Measurements from ENCODE around the gene CXXC1.

CXXC1 gene

DNA sequence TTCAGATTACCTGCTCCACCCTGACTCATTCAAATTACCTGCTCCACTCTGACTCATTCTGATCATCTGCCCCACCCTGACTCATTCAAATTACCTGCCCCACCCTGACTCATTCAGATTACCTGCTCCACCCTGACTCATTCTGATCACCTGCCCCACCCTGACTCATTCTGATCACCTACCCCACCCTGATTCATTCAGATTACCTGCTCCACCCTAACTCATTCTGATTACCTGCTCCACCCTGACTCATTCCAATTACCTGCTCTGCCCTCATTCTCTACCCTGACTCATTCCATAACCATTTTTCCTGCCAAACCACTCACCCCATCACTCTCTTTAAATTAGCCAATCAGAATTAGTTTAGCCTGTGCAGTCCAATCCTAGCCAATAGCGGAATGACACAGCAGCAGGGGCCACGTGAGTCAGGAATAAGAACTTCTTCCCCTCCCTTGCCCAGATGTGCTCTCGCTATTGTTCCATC, 47.4 kb downstream of the CXXC1 start:
- no peak for TF ChIP-seq ZBTB7A (IDR thresholded peaks at IDR 0.05; ENCODE audit: low read depth)
- TF ChIP-seq RAD21 (IDR thresholded peaks at IDR 0.05; ENCODE audit: low read depth): no peak
- no peak for TF ChIP-seq YY1 (IDR thresholded peaks at IDR 0.05; ENCODE audit: low read depth)
- TF ChIP-seq EP300 (IDR thresholded peaks at IDR 0.05; ENCODE audit: borderline replicate concordance): no peak
- TF ChIP-seq TEAD4 (IDR thresholded peaks at IDR 0.05): no peak
- no peak for TF ChIP-seq REST (IDR thresholded peaks at IDR 0.05; ENCODE audit: low read depth)
- TF ChIP-seq EGR1 (IDR thresholded peaks at IDR 0.05): no peak
- TF ChIP-seq NFIC (IDR thresholded peaks at IDR 0.05): no peak
- no peak for TF ChIP-seq FOXM1 (IDR thresholded peaks at IDR 0.05; ENCODE audit: borderline replicate concordance, low read depth)
- TF ChIP-seq, protein P1, sequence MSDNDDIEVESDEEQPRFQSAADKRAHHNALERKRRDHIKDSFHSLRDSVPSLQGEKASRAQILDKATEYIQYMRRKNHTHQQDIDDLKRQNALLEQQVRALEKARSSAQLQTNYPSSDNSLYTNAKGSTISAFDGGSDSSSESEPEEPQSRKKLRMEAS (IDR thresholded peaks at IDR 0.05): no peak
- no peak for TF ChIP-seq USF1 (IDR thresholded peaks at IDR 0.05)
- no peak for TF ChIP-seq TCF12 (IDR thresholded peaks at IDR 0.05; ENCODE audit: low read depth)
- no peak for TF ChIP-seq CREB1 (IDR thresholded peaks at IDR 0.05; ENCODE audit: low read depth)
- TF ChIP-seq TAF1 (IDR thresholded peaks at IDR 0.05; ENCODE audit: low read depth): no peak
- TF ChIP-seq CEBPB (IDR thresholded peaks at IDR 0.05): no peak

DNA sequence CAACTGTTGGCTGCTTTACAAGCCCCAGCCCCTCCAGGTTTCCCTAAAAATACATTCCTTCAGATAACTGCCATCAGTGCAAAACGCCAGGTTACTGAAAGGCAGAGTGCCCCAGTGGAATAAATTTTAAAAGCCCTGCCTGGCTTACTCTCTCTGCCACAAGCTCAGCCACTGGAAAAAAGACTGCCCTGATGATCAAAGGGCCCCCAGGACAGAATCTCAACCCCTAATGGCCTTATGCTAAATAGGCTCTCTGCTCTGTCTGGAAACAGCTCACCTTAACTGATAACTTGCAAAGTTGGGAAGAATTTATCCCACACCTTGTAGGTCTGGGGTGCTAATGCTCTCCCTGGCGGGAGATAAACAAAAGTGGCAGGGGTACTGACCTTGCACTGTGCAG, 55.1 kb downstream of the CXXC1 start:
- no peak for TF ChIP-seq RAD21 (IDR thresholded peaks at IDR 0.05; ENCODE audit: low read depth)
- TF ChIP-seq TEAD4 (IDR thresholded peaks at IDR 0.05): no peak
- TF ChIP-seq EP300 (IDR thresholded peaks at IDR 0.05; ENCODE audit: borderline replicate concordance): no peak
- TF ChIP-seq YY1 (IDR thresholded peaks at IDR 0.05; ENCODE audit: low read depth): no peak
- TF ChIP-seq TCF12 (IDR thresholded peaks at IDR 0.05; ENCODE audit: low read depth): no peak
- no peak for TF ChIP-seq CREB1 (IDR thresholded peaks at IDR 0.05; ENCODE audit: low read depth)
- no peak for TF ChIP-seq REST (IDR thresholded peaks at IDR 0.05; ENCODE audit: low read depth)
- TF ChIP-seq TAF1 (IDR thresholded peaks at IDR 0.05; ENCODE audit: low read depth): no peak
- TF ChIP-seq, protein P1 (IDR thresholded peaks at IDR 0.05): no peak
- no peak for TF ChIP-seq EGR1 (IDR thresholded peaks at IDR 0.05)
- TF ChIP-seq ZBTB7A (IDR thresholded peaks at IDR 0.05; ENCODE audit: low read depth): no peak
- no peak for TF ChIP-seq USF1 (IDR thresholded peaks at IDR 0.05)

All from Ishikawa (cell line).